ENCODE results near the gene PIPOX.
A peak's percentile ranks its signal among the peaks of the same experiment; 100 is the strongest.

Gene PIPOX

DNA sequence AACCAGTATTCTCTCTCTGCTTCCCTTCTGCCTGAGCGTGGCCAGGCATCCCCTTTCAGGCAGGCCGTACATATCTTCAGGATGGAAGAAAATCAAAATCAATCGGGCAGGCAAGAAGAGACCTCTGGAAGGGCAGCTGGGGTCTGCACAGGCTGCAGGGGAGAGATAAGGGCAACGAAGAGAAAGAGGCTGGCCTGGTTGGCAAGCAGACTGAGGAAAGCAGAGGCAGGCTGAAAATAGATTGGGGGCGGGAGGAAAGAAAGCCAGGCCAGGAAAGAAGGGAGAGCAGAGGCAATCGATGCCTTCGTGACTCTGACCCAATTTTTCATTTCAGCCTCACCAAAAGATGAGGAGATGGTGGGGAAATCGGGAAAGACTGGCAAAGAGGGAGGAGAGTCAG lies 18.1 kb downstream of the PIPOX start:
- Histone ChIP-seq H3K4me1 (ENCODE audit: control extremely low read depth in 1 of 4, control insufficient read depth in 4 of 4, insufficient read depth in 4 of 4, low read length in 3 of 4) (peaks cover 0 to 11% (median 6%) of the 10 kb centered on the region in 4 experiments), H3K9me3 (ENCODE audit: control extremely low read depth in 1 of 5, control insufficient read depth in 4 of 5, insufficient read depth in 2 of 5, low read depth in 1 of 5, low read length in 4 of 5) (no peaks in the 10 kb centered on the region), H3K36me3 (ENCODE audit: control insufficient read depth in 4 of 4, insufficient read depth in 4 of 4, low read length in 3 of 4) (no peaks in the 10 kb centered on the region), H3K27me3 (replicated peaks in 2 of 5; ENCODE audit: control insufficient read depth in 4 of 5, insufficient read depth in 5 of 5, low read length in 4 of 5) (peaks cover 0 to 4% (median 0%) of the 10 kb centered on the region in 5 experiments), H3K4me3 (ENCODE audit: control insufficient read depth in 1 of 7, extremely low read depth in 1 of 7, insufficient read depth in 4 of 7, low read depth in 2 of 7, low read length in 6 of 7) (no peak overlapping the region), H3K27ac (ENCODE audit: insufficient read depth in 1 of 2, low read depth in 1 of 2, low read length in 2 of 2, poor library complexity in 1 of 2, severe bottlenecking in 2 of 2) (no peak overlapping the region)
- WGBS (ENCODE audit: insufficient coverage) = 48% methylated on average over 7 of the region's 8 CpGs
- POLR2A ChIA-PET = no interaction called here
- DNase-seq = peak; percentile 57 to 87 (median 73)
- CTCF ChIA-PET = interaction anchor here (1.0 to 2.2 kb wide), 3 partner anchors 58 to 96 kb away, joined by 3 to 5 read pairs (median 3); no protein-coding TSS in a partner anchor

DNA sequence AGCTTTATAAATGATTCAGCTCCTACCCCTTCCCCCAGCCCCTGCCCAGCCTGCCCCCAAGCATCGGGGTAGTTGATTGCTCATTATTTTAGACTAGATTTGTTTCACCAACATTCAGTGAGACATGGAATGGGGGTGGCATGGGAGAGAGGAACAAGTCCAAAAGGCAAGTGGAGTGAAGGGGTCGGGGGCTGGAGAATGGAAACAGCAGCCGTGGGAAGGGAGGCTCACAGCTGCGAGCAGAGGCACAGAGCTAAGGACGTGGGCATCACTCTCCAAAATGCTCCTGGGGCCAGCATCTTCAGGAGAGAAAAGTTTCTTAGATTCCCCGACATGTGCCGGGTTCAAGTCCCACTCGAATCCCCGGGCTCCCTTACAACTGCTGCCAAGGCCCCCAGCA lies 19.3 kb downstream of the PIPOX start:
- DNase-seq = no peak
- 98% methylated on average over 8 of the region's 9 CpGs for WGBS (ENCODE audit: insufficient coverage)
- Histone ChIP-seq H3K27ac (ENCODE audit: insufficient read depth in 1 of 2, low read depth in 1 of 2, low read length in 2 of 2, poor library complexity in 1 of 2, severe bottlenecking in 2 of 2) (no peak overlapping the region), H3K4me3 (ENCODE audit: control insufficient read depth in 1 of 7, extremely low read depth in 1 of 7, insufficient read depth in 4 of 7, low read depth in 2 of 7, low read length in 6 of 7) (no peak overlapping the region), H3K36me3 (ENCODE audit: control insufficient read depth in 4 of 4, insufficient read depth in 4 of 4, low read length in 3 of 4) (no peaks in the 10 kb centered on the region), H3K27me3 (replicated peaks in 2 of 5; ENCODE audit: control insufficient read depth in 4 of 5, insufficient read depth in 5 of 5, low read length in 4 of 5) (no peaks in the 10 kb centered on the region), H3K9me3 (ENCODE audit: control extremely low read depth in 1 of 5, control insufficient read depth in 4 of 5, insufficient read depth in 2 of 5, low read depth in 1 of 5, low read length in 4 of 5) (no peaks in the 10 kb centered on the region), H3K4me1 (ENCODE audit: control extremely low read depth in 1 of 4, control insufficient read depth in 4 of 4, insufficient read depth in 4 of 4, low read length in 3 of 4) (peaks cover 0 to 11% (median 6%) of the 10 kb centered on the region in 4 experiments)
- POLR2A ChIA-PET = no interaction called here
- CTCF ChIA-PET = interaction anchor here (1.3 to 1.4 kb wide), 2 partner anchors 56 to 284 kb away, joined by 3 to 4 read pairs; no protein-coding TSS in a partner anchor

GRCh38 chr17:29063992-29064391 lies 21.1 kb downstream of the PIPOX start:
- DNase-seq = peak; percentile 39 to 68 (median 65)
- WGBS (ENCODE audit: insufficient coverage) = 72% methylated on average over 6 of the region's 7 CpGs
- ChIA-PET POLR2A (no interaction called here), CTCF (interaction anchor here (1.0 to 2.1 kb wide), 6 partner anchors 11 to 98 kb away, joined by 3 to 8 read pairs (median 5); no protein-coding TSS in a partner anchor)
- peaks cover 0 to 11% (median 6%) of the 10 kb centered on the region in 4 experiments for H3K4me1 ChIP-seq (ENCODE audit: control extremely low read depth in 1 of 4, control insufficient read depth in 4 of 4, insufficient read depth in 4 of 4, low read length in 3 of 4)
- H3K27me3 ChIP-seq (replicated peaks in 2 of 5; ENCODE audit: control insufficient read depth in 4 of 5, insufficient read depth in 5 of 5, low read length in 4 of 5) = no peaks in the 10 kb centered on the region
- H3K27ac ChIP-seq (ENCODE audit: insufficient read depth in 1 of 2, low read depth in 1 of 2, low read length in 2 of 2, poor library complexity in 1 of 2, severe bottlenecking in 2 of 2) = no peak overlapping the region
- H3K4me3 ChIP-seq (ENCODE audit: control insufficient read depth in 1 of 7, extremely low read depth in 1 of 7, insufficient read depth in 4 of 7, low read depth in 2 of 7, low read length in 6 of 7) = no peak overlapping the region
- no peaks in the 10 kb centered on the region for H3K36me3 ChIP-seq (ENCODE audit: control insufficient read depth in 4 of 4, insufficient read depth in 4 of 4, low read length in 3 of 4)
- no peaks in the 10 kb centered on the region for H3K9me3 ChIP-seq (ENCODE audit: control extremely low read depth in 1 of 5, control insufficient read depth in 4 of 5, insufficient read depth in 2 of 5, low read depth in 1 of 5, low read length in 4 of 5)

DNA sequence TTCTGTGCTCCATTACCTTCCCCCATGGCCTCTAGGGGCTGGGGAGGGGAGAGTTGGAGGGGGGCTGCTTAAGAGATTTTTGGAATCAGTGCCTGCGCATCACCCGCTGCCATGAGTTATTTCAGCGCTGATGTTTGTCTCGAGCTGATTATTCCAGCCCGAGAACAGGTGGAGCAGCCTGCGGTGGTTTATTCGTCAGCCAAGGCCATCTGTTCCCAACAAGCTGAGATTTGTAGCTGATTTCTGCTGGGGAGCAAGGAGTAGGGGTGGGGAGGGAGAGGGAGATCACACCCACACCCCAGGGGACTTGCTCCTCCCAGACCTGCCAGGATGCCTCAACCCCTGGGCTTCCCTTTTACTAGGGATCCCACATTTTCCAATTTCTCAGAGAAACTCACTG lies 23.1 kb downstream of the PIPOX start:
- Histone ChIP-seq H3K27ac (ENCODE audit: insufficient read depth in 1 of 2, low read depth in 1 of 2, low read length in 2 of 2, poor library complexity in 1 of 2, severe bottlenecking in 2 of 2) (no peak overlapping the region), H3K4me1 (ENCODE audit: control extremely low read depth in 1 of 4, control insufficient read depth in 4 of 4, insufficient read depth in 4 of 4, low read length in 3 of 4) (peaks cover 0 to 6% (median 3%) of the 10 kb centered on the region in 4 experiments), H3K9me3 (ENCODE audit: control extremely low read depth in 1 of 5, control insufficient read depth in 4 of 5, insufficient read depth in 2 of 5, low read depth in 1 of 5, low read length in 4 of 5) (no peaks in the 10 kb centered on the region), H3K27me3 (replicated peaks in 2 of 5; ENCODE audit: control insufficient read depth in 4 of 5, insufficient read depth in 5 of 5, low read length in 4 of 5) (no peaks in the 10 kb centered on the region), H3K36me3 (ENCODE audit: control insufficient read depth in 4 of 4, insufficient read depth in 4 of 4, low read length in 3 of 4) (no peaks in the 10 kb centered on the region), H3K4me3 (ENCODE audit: control insufficient read depth in 1 of 7, extremely low read depth in 1 of 7, insufficient read depth in 4 of 7, low read depth in 2 of 7, low read length in 6 of 7) (no peak overlapping the region)
- 97% methylated on average over 6 of the region's 7 CpGs for WGBS (ENCODE audit: insufficient coverage)
- DNase-seq = no peak
- CTCF ChIA-PET = interaction anchor here (1.1 to 1.7 kb wide), 2 partner anchors 16 to 100 kb away, joined by 4 to 8 read pairs; no protein-coding TSS in a partner anchor
- POLR2A ChIA-PET = interaction anchor here (0.5 kb wide), 1 partner anchor 13 kb away, joined by 3 read pairs; no protein-coding TSS in a partner anchor

GRCh38 chr17:29066606-29067005 lies 23.7 kb downstream of the PIPOX start:
- no peak for DNase-seq
- WGBS (ENCODE audit: insufficient coverage) = 86% methylated on average over 3 of the region's 7 CpGs
- Histone ChIP-seq H3K4me1 (ENCODE audit: control extremely low read depth in 1 of 4, control insufficient read depth in 4 of 4, insufficient read depth in 4 of 4, low read length in 3 of 4) (peaks cover 0 to 6% (median 3%) of the 10 kb centered on the region in 4 experiments), H3K27me3 (replicated peaks in 2 of 5; ENCODE audit: control insufficient read depth in 4 of 5, insufficient read depth in 5 of 5, low read length in 4 of 5) (no peaks in the 10 kb centered on the region), H3K36me3 (ENCODE audit: control insufficient read depth in 4 of 4, insufficient read depth in 4 of 4, low read length in 3 of 4) (no peaks in the 10 kb centered on the region), H3K27ac (ENCODE audit: insufficient read depth in 1 of 2, low read depth in 1 of 2, low read length in 2 of 2, poor library complexity in 1 of 2, severe bottlenecking in 2 of 2) (no peak overlapping the region), H3K9me3 (ENCODE audit: control extremely low read depth in 1 of 5, control insufficient read depth in 4 of 5, insufficient read depth in 2 of 5, low read depth in 1 of 5, low read length in 4 of 5) (no peaks in the 10 kb centered on the region), H3K4me3 (ENCODE audit: control insufficient read depth in 1 of 7, extremely low read depth in 1 of 7, insufficient read depth in 4 of 7, low read depth in 2 of 7, low read length in 6 of 7) (no peak overlapping the region)
- CTCF ChIA-PET = interaction anchor here (1.0 to 1.3 kb wide), 4 partner anchors 25 to 99 kb away, joined by 3 to 5 read pairs (median 3); no protein-coding TSS in a partner anchor
- POLR2A ChIA-PET = interaction anchor here (0.5 kb wide), 1 partner anchor 13 kb away, joined by 3 read pairs; no protein-coding TSS in a partner anchor

GRCh38 chr17:29068818-29069217 lies 25.9 kb downstream of the PIPOX start:
- ChIA-PET CTCF (interaction anchor here (1.6 kb wide), 1 partner anchor 14 kb away, joined by 3 read pairs; no protein-coding TSS in a partner anchor), POLR2A (no interaction called here)
- Histone ChIP-seq H3K27me3 (replicated peaks in 2 of 5; ENCODE audit: control insufficient read depth in 4 of 5, insufficient read depth in 5 of 5, low read length in 4 of 5) (no peaks in the 10 kb centered on the region), H3K27ac (ENCODE audit: insufficient read depth in 1 of 2, low read depth in 1 of 2, low read length in 2 of 2, poor library complexity in 1 of 2, severe bottlenecking in 2 of 2) (no peak overlapping the region), H3K4me1 (ENCODE audit: control extremely low read depth in 1 of 4, control insufficient read depth in 4 of 4, insufficient read depth in 4 of 4, low read length in 3 of 4) (peaks cover 0 to 4% (median 2%) of the 10 kb centered on the region in 4 experiments), H3K4me3 (ENCODE audit: control insufficient read depth in 1 of 7, extremely low read depth in 1 of 7, insufficient read depth in 4 of 7, low read depth in 2 of 7, low read length in 6 of 7) (no peak overlapping the region), H3K36me3 (ENCODE audit: control insufficient read depth in 4 of 4, insufficient read depth in 4 of 4, low read length in 3 of 4) (peaks cover 0 to 5% (median 3%) of the 10 kb centered on the region in 4 experiments), H3K9me3 (ENCODE audit: control extremely low read depth in 1 of 5, control insufficient read depth in 4 of 5, insufficient read depth in 2 of 5, low read depth in 1 of 5, low read length in 4 of 5) (no peaks in the 10 kb centered on the region)
- no peak for DNase-seq
- 100% methylated on average over 8 of the region's 10 CpGs for WGBS (ENCODE audit: insufficient coverage)

DNA sequence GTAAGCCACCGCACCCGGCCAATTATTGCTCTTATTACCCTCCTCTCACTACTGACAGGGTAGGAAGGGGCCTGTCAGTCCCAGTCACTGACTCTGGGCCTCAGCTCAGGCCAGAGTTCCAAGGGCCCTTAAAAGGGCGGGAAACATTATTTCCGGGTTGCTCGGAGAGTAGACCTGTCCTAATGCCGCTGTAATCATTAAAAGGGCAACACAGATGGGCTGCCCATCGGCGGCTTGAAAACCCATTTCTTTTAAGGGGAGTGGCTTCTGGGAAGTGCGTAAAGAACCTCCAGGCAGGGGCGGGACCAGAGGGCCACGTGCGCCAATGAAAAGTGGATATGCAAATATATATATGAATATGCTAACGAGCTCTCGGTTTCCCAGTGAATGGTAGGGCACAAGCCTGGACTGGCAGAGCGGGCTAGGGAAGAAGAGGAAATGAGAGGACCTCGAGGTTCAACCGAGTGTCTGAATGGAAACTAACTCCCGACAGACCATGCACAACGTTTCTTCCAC lies 26.6 kb downstream of the PIPOX start:
- no peak overlapping the region for H3K4me3 ChIP-seq (ENCODE audit: control insufficient read depth in 1 of 7, extremely low read depth in 1 of 7, insufficient read depth in 4 of 7, low read depth in 2 of 7, low read length in 6 of 7)
- H3K4me1 ChIP-seq (ENCODE audit: control extremely low read depth in 1 of 4, control insufficient read depth in 4 of 4, insufficient read depth in 4 of 4, low read length in 3 of 4) = no peaks in the 10 kb centered on the region
- DNase-seq = no peak
- H3K36me3 ChIP-seq (ENCODE audit: control insufficient read depth in 4 of 4, insufficient read depth in 4 of 4, low read length in 3 of 4) = peaks cover 0 to 12% (median 7%) of the 10 kb centered on the region in 4 experiments
- no peaks in the 10 kb centered on the region for H3K27me3 ChIP-seq (replicated peaks in 2 of 5; ENCODE audit: control insufficient read depth in 4 of 5, insufficient read depth in 5 of 5, low read length in 4 of 5)
- WGBS (ENCODE audit: insufficient coverage) = 82% methylated on average over 14 of the region's 19 CpGs
- H3K9me3 ChIP-seq (ENCODE audit: control extremely low read depth in 1 of 5, control insufficient read depth in 4 of 5, insufficient read depth in 2 of 5, low read depth in 1 of 5, low read length in 4 of 5) = no peaks in the 10 kb centered on the region
- H3K27ac ChIP-seq (ENCODE audit: insufficient read depth in 1 of 2, low read depth in 1 of 2, low read length in 2 of 2, poor library complexity in 1 of 2, severe bottlenecking in 2 of 2) = no peak overlapping the region
- ChIA-PET CTCF (interaction anchor here (1.2 kb wide), 1 partner anchor 9 kb away, joined by 3 read pairs; no protein-coding TSS in a partner anchor), POLR2A (interaction anchor here (1.4 kb wide), 1 partner anchor 10 kb away, joined by 5 read pairs; no protein-coding TSS in a partner anchor)

Data from common myeloid progenitor, CD34-positive (primary cell).